ENCODE results near the gene TRPC6. TPM values are rescaled to one million over a fixed set of nuclear protein-coding genes. Genes with fewer than 3 reads are reported as not detected.
"Not testable (repeated sequence)": the region's sequence is repeated elsewhere in the genome, so short reads cannot be mapped to it uniquely, and the experiment has no call there.

The TRPC6 gene
- total RNA-seq, 2 donors from 2014 or later, result not detected

- peaks cover 1 to 3% of the 10 kb centered on the region in 2 donors for H3K9me3 Mint-ChIP-seq
- H3K4me1 Mint-ChIP-seq (ENCODE audit: low read depth), result no peaks in the 10 kb centered on the region
- H3K27me3 Mint-ChIP-seq (ENCODE audit: low read depth), result no peaks in the 10 kb centered on the region
- no peaks in the 10 kb centered on the region for H3K36me3 Mint-ChIP-seq (ENCODE audit: insufficient read depth in 2 of 2)
- H3K4me3 Mint-ChIP-seq, result no peak overlapping the region
- no peak for DNase-seq
- ATAC-seq (replicated peaks in 1 of 2), result no peak
- H3K27ac Mint-ChIP-seq, result no peak overlapping the region
Measured at GRCh38 chr11:101441747-101442146, 142.1 kb downstream of the TRPC6 start.

GRCh38 chr11:101439488-101439887 is 144.3 kb downstream of the TRPC6 start:
- DNase-seq, result no peak
- H3K4me1 Mint-ChIP-seq (ENCODE audit: low read depth), result no peaks in the 10 kb centered on the region

GRCh38 chr11:101438708-101439107 is 145.1 kb downstream of the TRPC6 start:
- not testable (repeated sequence) for DNase-seq; H3K36me3 Mint-ChIP-seq (ENCODE audit: insufficient read depth in 2 of 2); H3K27ac Mint-ChIP-seq; H3K4me3 Mint-ChIP-seq; H3K9me3 Mint-ChIP-seq; H3K4me1 Mint-ChIP-seq (ENCODE audit: low read depth); H3K27me3 Mint-ChIP-seq (ENCODE audit: low read depth); ATAC-seq (replicated peaks in 1 of 2)

More at GRCh38 chr11:101439488-101439887, 144.3 kb downstream of the TRPC6 start:
- Mint-ChIP-seq H3K27me3 (ENCODE audit: low read depth) (no peaks in the 10 kb centered on the region), H3K9me3 (peaks cover 0 to 3% of the 10 kb centered on the region in 2 donors), H3K27ac (no peak overlapping the region), H3K36me3 (ENCODE audit: insufficient read depth in 2 of 2) (no peaks in the 10 kb centered on the region), H3K4me3 (no peak overlapping the region)
- no peak for ATAC-seq (replicated peaks in 1 of 2)

- Mint-ChIP-seq H3K27ac (no peak overlapping the region), H3K36me3 (ENCODE audit: insufficient read depth in 2 of 2) (no peaks in the 10 kb centered on the region), H3K4me3 (no peak overlapping the region), H3K9me3 (peaks cover 0 to 3% of the 10 kb centered on the region in 2 donors), H3K27me3 (ENCODE audit: low read depth) (no peaks in the 10 kb centered on the region), H3K4me1 (ENCODE audit: low read depth) (no peaks in the 10 kb centered on the region)
- ATAC-seq (replicated peaks in 1 of 2) (no peak), DNase-seq (no peak)
Measured at GRCh38 chr11:101438126-101438525, 145.7 kb downstream of the TRPC6 start.

GRCh38 chr11:101436511-101437142 is 147.2 kb downstream of the TRPC6 start:
- Mint-ChIP-seq H3K4me3 (no peak overlapping the region), H3K9me3 (peaks cover 2 to 5% of the 10 kb centered on the region in 2 donors), H3K27me3 (ENCODE audit: low read depth) (no peaks in the 10 kb centered on the region), H3K4me1 (ENCODE audit: low read depth) (no peaks in the 10 kb centered on the region), H3K27ac (no peak overlapping the region), H3K36me3 (ENCODE audit: insufficient read depth in 2 of 2) (peaks cover 0 to 2% of the 10 kb centered on the region in 2 donors)
- DNase-seq (peak in 1 of 2 donors; percentile 3), ATAC-seq (replicated peaks in 1 of 2) (no peak)

- no peak for ATAC-seq (replicated peaks in 1 of 2)
- H3K36me3 Mint-ChIP-seq (ENCODE audit: insufficient read depth in 2 of 2), result peaks cover 0 to 2% of the 10 kb centered on the region in 2 donors
- H3K4me3 Mint-ChIP-seq, result no peak overlapping the region
- H3K9me3 Mint-ChIP-seq, result peaks cover 3 to 6% of the 10 kb centered on the region in 2 donors
- no peak for DNase-seq
- no peaks in the 10 kb centered on the region for H3K27me3 Mint-ChIP-seq (ENCODE audit: low read depth)
- no peak overlapping the region for H3K27ac Mint-ChIP-seq
- no peaks in the 10 kb centered on the region for H3K4me1 Mint-ChIP-seq (ENCODE audit: low read depth)
Measured at GRCh38 chr11:101435408-101435973, 148.3 kb downstream of the TRPC6 start.

- H3K4me1 Mint-ChIP-seq (ENCODE audit: low read depth), result no peaks in the 10 kb centered on the region
- H3K27ac Mint-ChIP-seq, result no peak overlapping the region
- no peaks in the 10 kb centered on the region for H3K27me3 Mint-ChIP-seq (ENCODE audit: low read depth)
- ATAC-seq (replicated peaks in 1 of 2) (no peak), DNase-seq (no peak)
- peaks cover 3 to 10% of the 10 kb centered on the region in 2 donors for H3K9me3 Mint-ChIP-seq
- peaks cover 0 to 2% of the 10 kb centered on the region in 2 donors for H3K36me3 Mint-ChIP-seq (ENCODE audit: insufficient read depth in 2 of 2)
- no peak overlapping the region for H3K4me3 Mint-ChIP-seq
Measured at GRCh38 chr11:101434026-101434643, 149.7 kb downstream of the TRPC6 start.

GRCh38 chr11:101433151-101433550 is 150.7 kb downstream of the TRPC6 start:
- no peak for DNase-seq
- Mint-ChIP-seq H3K27me3 (ENCODE audit: low read depth) (no peaks in the 10 kb centered on the region), H3K9me3 (peaks cover 3 to 11% of the 10 kb centered on the region in 2 donors), H3K4me1 (ENCODE audit: low read depth) (no peaks in the 10 kb centered on the region), H3K4me3 (no peak overlapping the region), H3K27ac (no peak overlapping the region), H3K36me3 (ENCODE audit: insufficient read depth in 2 of 2) (peaks cover 0 to 2% of the 10 kb centered on the region in 2 donors)
- no peak for ATAC-seq (replicated peaks in 1 of 2)

GRCh38 chr11:101429703-101430540 is 153.9 kb downstream of the TRPC6 start:
- Mint-ChIP-seq H3K4me1 (ENCODE audit: low read depth) (no peaks in the 10 kb centered on the region), H3K9me3 (peaks cover 3 to 13% of the 10 kb centered on the region in 2 donors), H3K36me3 (ENCODE audit: insufficient read depth in 2 of 2) (peaks cover 1 to 2% of the 10 kb centered on the region in 2 donors), H3K4me3 (no peak overlapping the region), H3K27me3 (ENCODE audit: low read depth) (no peaks in the 10 kb centered on the region), H3K27ac (no peak overlapping the region)
- DNase-seq, result no peak
- ATAC-seq (replicated peaks in 1 of 2), result no peak

GRCh38 chr11:101428918-101429317 is 154.9 kb downstream of the TRPC6 start:
- Mint-ChIP-seq H3K36me3 (ENCODE audit: insufficient read depth in 2 of 2) (peaks cover 1 to 2% of the 10 kb centered on the region in 2 donors), H3K4me1 (ENCODE audit: low read depth) (no peaks in the 10 kb centered on the region), H3K4me3 (no peak overlapping the region), H3K27ac (no peak overlapping the region), H3K27me3 (ENCODE audit: low read depth) (no peaks in the 10 kb centered on the region), H3K9me3 (peaks cover 3 to 13% of the 10 kb centered on the region in 2 donors)
- DNase-seq (no peak), ATAC-seq (replicated peaks in 1 of 2) (no peak)

GRCh38 chr11:101407324-101407723 is 176.5 kb downstream of the TRPC6 start:
- Mint-ChIP-seq H3K4me3 (no peak overlapping the region), H3K9me3 (peaks cover 1 to 6% of the 10 kb centered on the region in 2 donors), H3K27me3 (ENCODE audit: low read depth) (no peaks in the 10 kb centered on the region), H3K4me1 (ENCODE audit: low read depth) (no peaks in the 10 kb centered on the region), H3K27ac (no peak overlapping the region), H3K36me3 (ENCODE audit: insufficient read depth in 2 of 2) (no peaks in the 10 kb centered on the region)
- no peak for DNase-seq
- ATAC-seq (replicated peaks in 1 of 2), result no peak
